HepG2 (cell line): ENCODE measurements around the gene FUCA2. TPM values are rescaled to one million over a fixed set of nuclear protein-coding genes. Genes with fewer than 3 reads are reported as not detected.
A peak's percentile ranks its signal among the peaks of the same experiment; 100 is the strongest.

Source experiments
- ARID3A ChIP-seq: IDR thresholded peaks from 2 replicates; pipeline ENCODE4 v1.6.1; 2012; ENCODE audit warnings: low read depth, low read length, improper control_type of control experiment
- ATF1 ChIP-seq: IDR thresholded peaks from 2 replicates; pipeline ENCODE4 v1.6.1; 2016; ENCODE audit warnings: mild to moderate bottlenecking, control low read depth
- ISX ChIP-seq: sonication (generic); formaldehyde crosslinking; conservative IDR thresholded peaks from 2 replicates; pipeline ENCODE4 v1.5.0; 2020; ENCODE audit warnings: missing genetic modification reagents
- MAFF ChIP-seq: IDR thresholded peaks from 2 replicates; pipeline ENCODE4 v1.6.1; 2011; ENCODE audit warnings: low read depth, low read length, improper control_type of control experiment
- MAFG ChIP-seq: sonication (generic); formaldehyde crosslinking; IDR thresholded peaks from 2 replicates; pipeline ENCODE4 v1.5.1; 2020; ENCODE audit warnings: mild to moderate bottlenecking, missing genetic modification reagents
- NCOA5 ChIP-seq: sonication (generic); formaldehyde crosslinking; IDR thresholded peaks from 2 replicates; pipeline ENCODE4 v1.4.0; 2020; ENCODE audit warnings: missing genetic modification reagents
- NFKB2 ChIP-seq: sonication (generic); formaldehyde crosslinking; IDR thresholded peaks from 2 replicates; pipeline ENCODE4 v1.4.0; 2020; ENCODE audit warnings: missing genetic modification reagents, borderline replicate concordance
- PRDM4 ChIP-seq: sonication (generic); formaldehyde crosslinking; IDR thresholded peaks from 2 replicates; pipeline ENCODE4 v1.9.0; 2021; ENCODE audit warnings: missing genetic modification reagents, borderline replicate concordance
- RERE ChIP-seq: IDR thresholded peaks from 2 replicates; pipeline ENCODE4 v1.6.1; 2016; ENCODE audit warnings: low read depth, missing genetic modification reagents, missing compliant biosample characterization
- RFX3 ChIP-seq: IDR thresholded peaks from 2 replicates; pipeline ENCODE4 v1.6.1; 2016; ENCODE audit warnings: missing biosample characterization, missing genetic modification reagents
- RFX5 ChIP-seq: IDR thresholded peaks from 2 replicates; pipeline ENCODE4 v1.6.1; 2011; ENCODE audit warnings: low read depth, low read length, improper control_type of control experiment
- RNF2 ChIP-seq: fragments of 450-650 bp; conservative IDR thresholded peaks from 2 replicates; pipeline ENCODE4 v1.6.1; 2016; ENCODE audit warnings: low read depth
- STAG1 ChIP-seq: sonication (generic); formaldehyde crosslinking; IDR thresholded peaks from 2 replicates; pipeline ENCODE4 v1.4.0; 2020; ENCODE audit warnings: missing genetic modification reagents
- STAT5B ChIP-seq: sonication (generic); formaldehyde crosslinking; IDR thresholded peaks from 2 replicates; pipeline ENCODE4 v1.4.0; 2020; ENCODE audit warnings: missing genetic modification reagents
- TARDBP ChIP-seq: sonication (generic); formaldehyde crosslinking; IDR thresholded peaks from 2 replicates; pipeline ENCODE4 v1.8.0; 2022; ENCODE audit warnings: mild to moderate bottlenecking, missing genetic modification reagents
- ZBTB21 ChIP-seq: sonication (generic); formaldehyde crosslinking; IDR thresholded peaks from 2 replicates; pipeline ENCODE4 v1.4.0; 2020; ENCODE audit warnings: missing genetic modification reagents
- ZBTB34 ChIP-seq: sonication (generic); formaldehyde crosslinking; IDR thresholded peaks from 2 replicates; pipeline ENCODE4 v1.8.0; 2022; ENCODE audit warnings: mild to moderate bottlenecking, missing genetic modification reagents
- ZNF441 ChIP-seq: sonication (generic); formaldehyde crosslinking; IDR thresholded peaks from 2 replicates; pipeline ENCODE4 v1.7.0; 2021; ENCODE audit warnings: missing genetic modification reagents, borderline replicate concordance
- ZNF510 ChIP-seq: sonication (generic); formaldehyde crosslinking; IDR thresholded peaks from 2 replicates; pipeline ENCODE4 v1.4.0; 2020; ENCODE audit warnings: low read depth, mild to moderate bottlenecking, missing genetic modification reagents
- ZNF580 ChIP-seq: IDR thresholded peaks from 2 replicates; pipeline ENCODE4 v1.6.1; 2016; ENCODE audit warnings: low read depth, borderline replicate concordance
- ZNF879 ChIP-seq: sonication (generic); formaldehyde crosslinking; IDR thresholded peaks from 2 replicates; pipeline ENCODE4 v1.8.1; 2023; ENCODE audit warnings: missing genetic modification reagents
- polyA plus RNA-seq, 8 experiments: library from polyadenylated mRNA; depleted of rRNA in 3 of 8; stranded (reverse) in 7 of 8; unstranded in 1 of 8; fragments of >200 nt; fragmentation: Illumina TruSeq in 4 of 8; extraction: Trizol in 4 of 8; gene quantifications; 2 replicates each; pipeline versions ENCODE4 v1.2.1 to v1.2.3, GENCODE V29; 2011 to 2016; ENCODE audit warnings: low read depth in 4 of 8, missing spikeins in 1 of 8, mixed read lengths in 1 of 8; ENCODE audit not compliant: insufficient read depth in 1 of 8
- total RNA-seq, 5 experiments: library from RNA; depleted of rRNA; stranded (reverse); fragments of >200 nt; fragmentation: Illumina TruSeq; extraction: Trizol; gene quantifications; 2 replicates each; pipeline ENCODE4 v1.2.3, GENCODE V29; 2016; ENCODE audit warnings: low read depth in 1 of 5

The FUCA2 gene
- total and polyA plus RNA-seq, 2 of the 13 experiments (the other 11 are each of a cell fraction or from before 2014, with no cell fraction given), result 87.4 to 144 TPM

GRCh38 chr6:143535189-143535614 is 23.7 kb upstream of the FUCA2 start (continued):
- no peak for TF ChIP-seq ZNF580 (CRISPR knock-in tag)
- TF ChIP-seq RNF2, result no peak
- TF ChIP-seq ATF1 (CRISPR knock-in tag), result no peak
- TF ChIP-seq TARDBP (CRISPR knock-in tag), result no peak
- TF ChIP-seq MAFG (CRISPR knock-in tag), result no peak
- TF ChIP-seq RERE, result 0 out of 2 replicates have a peak, but pooled peaks have one; percentile 21
- no peak for TF ChIP-seq NFKB2 (CRISPR knock-in tag)
- no peak for TF ChIP-seq ZNF510 (CRISPR knock-in tag)
- TF ChIP-seq ZBTB21 (CRISPR knock-in tag), result no peak
- no peak for TF ChIP-seq ZBTB34 (CRISPR knock-in tag)
- TF ChIP-seq RFX3 (CRISPR knock-in tag), result no peak
- no peak for TF ChIP-seq NCOA5 (CRISPR knock-in tag)
- no peak for TF ChIP-seq STAT5B (CRISPR knock-in tag)
- TF ChIP-seq ZNF879, result no peak
- TF ChIP-seq STAG1 (CRISPR knock-in tag), result no peak
- no peak for TF ChIP-seq RFX5
- TF ChIP-seq ISX (CRISPR knock-in tag), result no peak
- TF ChIP-seq ZNF441, result no peak
- TF ChIP-seq PRDM4 (CRISPR knock-in tag), result no peak
- peak; percentile 94 for TF ChIP-seq MAFF
- TF ChIP-seq ARID3A, result 0 out of 2 replicates have a peak, but pooled peaks have one; percentile 65
